NB4 (cell line): ENCODE data around the gene STK35.

ENCODE experiments used
- MYC ChIP-seq: IDR thresholded peaks from 2 replicates; pipeline ENCODE4 v1.6.1; 2011; ENCODE audit warnings: low read depth, low read length
- TF ChIP-seq, protein P1 (sequence below): IDR thresholded peaks from one replicate; pipeline ENCODE4 v1.5.1; 2012; ENCODE audit warnings: low read depth, low read length

DNA sequence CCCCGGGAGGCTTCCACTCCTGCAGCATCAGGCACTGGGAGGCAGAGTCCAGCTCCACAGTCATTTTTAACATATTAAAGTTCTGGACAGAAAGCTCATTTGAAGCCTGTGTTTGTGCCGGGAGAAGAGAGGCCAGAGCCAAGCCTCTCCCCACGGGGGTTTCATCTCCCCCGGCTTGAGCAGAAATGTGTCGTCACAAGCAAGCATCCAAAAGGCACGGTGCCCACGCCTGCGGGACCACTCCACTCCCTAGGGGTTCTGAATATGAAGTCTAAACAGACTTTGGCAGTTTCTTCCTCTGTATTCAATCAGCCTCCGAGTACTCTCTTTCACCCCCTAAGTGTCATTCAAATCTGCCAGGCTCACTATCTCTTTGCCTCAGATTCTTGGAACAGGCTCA, 75.3 kb downstream of the STK35 start:
- no peak for TF ChIP-seq MYC
- TF ChIP-seq, protein P1, sequence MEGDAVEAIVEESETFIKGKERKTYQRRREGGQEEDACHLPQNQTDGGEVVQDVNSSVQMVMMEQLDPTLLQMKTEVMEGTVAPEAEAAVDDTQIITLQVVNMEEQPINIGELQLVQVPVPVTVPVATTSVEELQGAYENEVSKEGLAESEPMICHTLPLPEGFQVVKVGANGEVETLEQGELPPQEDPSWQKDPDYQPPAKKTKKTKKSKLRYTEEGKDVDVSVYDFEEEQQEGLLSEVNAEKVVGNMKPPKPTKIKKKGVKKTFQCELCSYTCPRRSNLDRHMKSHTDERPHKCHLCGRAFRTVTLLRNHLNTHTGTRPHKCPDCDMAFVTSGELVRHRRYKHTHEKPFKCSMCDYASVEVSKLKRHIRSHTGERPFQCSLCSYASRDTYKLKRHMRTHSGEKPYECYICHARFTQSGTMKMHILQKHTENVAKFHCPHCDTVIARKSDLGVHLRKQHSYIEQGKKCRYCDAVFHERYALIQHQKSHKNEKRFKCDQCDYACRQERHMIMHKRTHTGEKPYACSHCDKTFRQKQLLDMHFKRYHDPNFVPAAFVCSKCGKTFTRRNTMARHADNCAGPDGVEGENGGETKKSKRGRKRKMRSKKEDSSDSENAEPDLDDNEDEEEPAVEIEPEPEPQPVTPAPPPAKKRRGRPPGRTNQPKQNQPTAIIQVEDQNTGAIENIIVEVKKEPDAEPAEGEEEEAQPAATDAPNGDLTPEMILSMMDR: no peak
